GM12872 (cell line): ENCODE results near the gene MPG.

ENCODE experiments used
- TF ChIP-seq, protein P1 (sequence below): IDR thresholded peaks from 3 replicates; pipeline ENCODE4 v1.5.1; 2011; ENCODE audit warnings: low read depth, mild to moderate bottlenecking, low read length, moderate library complexity; ENCODE audit not compliant: insufficient read depth

The MPG gene

GRCh38 chr16:119835-120491, 41.9 kb downstream of the MPG start:
- TF ChIP-seq, protein P1, sequence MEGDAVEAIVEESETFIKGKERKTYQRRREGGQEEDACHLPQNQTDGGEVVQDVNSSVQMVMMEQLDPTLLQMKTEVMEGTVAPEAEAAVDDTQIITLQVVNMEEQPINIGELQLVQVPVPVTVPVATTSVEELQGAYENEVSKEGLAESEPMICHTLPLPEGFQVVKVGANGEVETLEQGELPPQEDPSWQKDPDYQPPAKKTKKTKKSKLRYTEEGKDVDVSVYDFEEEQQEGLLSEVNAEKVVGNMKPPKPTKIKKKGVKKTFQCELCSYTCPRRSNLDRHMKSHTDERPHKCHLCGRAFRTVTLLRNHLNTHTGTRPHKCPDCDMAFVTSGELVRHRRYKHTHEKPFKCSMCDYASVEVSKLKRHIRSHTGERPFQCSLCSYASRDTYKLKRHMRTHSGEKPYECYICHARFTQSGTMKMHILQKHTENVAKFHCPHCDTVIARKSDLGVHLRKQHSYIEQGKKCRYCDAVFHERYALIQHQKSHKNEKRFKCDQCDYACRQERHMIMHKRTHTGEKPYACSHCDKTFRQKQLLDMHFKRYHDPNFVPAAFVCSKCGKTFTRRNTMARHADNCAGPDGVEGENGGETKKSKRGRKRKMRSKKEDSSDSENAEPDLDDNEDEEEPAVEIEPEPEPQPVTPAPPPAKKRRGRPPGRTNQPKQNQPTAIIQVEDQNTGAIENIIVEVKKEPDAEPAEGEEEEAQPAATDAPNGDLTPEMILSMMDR = no peak

GRCh38 chr16:120756-121155, 42.7 kb downstream of the MPG start:
- TF ChIP-seq, protein P1 = no peak

- TF ChIP-seq, protein P1 = no peak
Observed at GRCh38 chr16:122361-122760, 44.3 kb downstream of the MPG start.

DNA sequence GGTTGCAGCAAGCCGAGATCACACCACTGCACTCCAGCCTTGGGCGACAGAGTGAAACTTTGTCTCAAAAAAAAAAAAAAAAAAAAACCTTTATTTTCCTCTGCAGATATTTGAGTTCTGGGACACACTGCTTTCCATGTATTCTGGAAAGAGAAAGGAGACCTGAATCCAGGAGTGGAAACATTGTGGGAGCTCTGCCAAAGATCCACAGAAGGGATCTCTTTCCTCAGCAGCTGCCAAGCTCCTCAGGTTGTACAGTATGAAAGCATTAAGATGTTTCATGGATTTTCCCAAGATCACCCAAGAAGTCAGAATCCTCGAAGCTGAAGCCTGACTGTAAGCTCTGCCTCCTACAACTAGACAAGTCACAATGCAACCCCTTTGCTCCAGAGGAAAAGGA, 47.0 kb downstream of the MPG start:
- TF ChIP-seq, protein P1 = no peak

DNA sequence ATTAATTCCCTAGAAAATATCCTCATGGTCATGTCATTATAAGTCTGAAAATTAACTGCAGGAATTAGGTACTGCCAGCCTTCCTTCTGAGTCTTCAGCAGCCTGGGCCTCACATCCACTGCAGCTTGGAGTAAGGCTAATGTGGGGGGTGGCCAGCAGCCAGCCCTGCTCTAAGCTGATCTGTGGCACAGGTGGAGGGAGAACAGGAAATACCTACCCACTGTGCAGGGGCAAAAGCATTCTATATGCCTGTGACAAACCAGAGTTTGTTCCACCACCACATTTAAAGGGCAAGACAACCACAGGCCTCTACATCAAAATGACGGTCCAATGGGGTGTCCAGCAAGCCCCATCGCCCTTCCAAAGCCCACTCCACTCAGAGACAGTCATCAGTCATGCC, 51.0 kb downstream of the MPG start:
- TF ChIP-seq, protein P1 = no peak

GRCh38 chr16:130533-131173, 52.6 kb downstream of the MPG start:
- TF ChIP-seq, protein P1 = no peak

GRCh38 chr16:132120-132519, 54.1 kb downstream of the MPG start:
- TF ChIP-seq, protein P1 = no peak
